Activated gamma-delta T cell treated with Interleukin-2 at 50 U/mL for 16 hours (primary cell): ENCODE results near the gene SEPTIN10.
"Not testable (repeated sequence)": the region's sequence is repeated elsewhere in the genome, so short reads cannot be mapped to it uniquely, and the experiment has no call there.

Experiments
- DNase-seq: peaks from one replicate; pipeline ENCODE4 v3.0.0-alpha.2; 2020

The SEPTIN10 gene

GRCh38 chr2:109597283-109597682 is 16.5 kb downstream of the SEPTIN10 start:
- no peak for DNase-seq

DNA sequence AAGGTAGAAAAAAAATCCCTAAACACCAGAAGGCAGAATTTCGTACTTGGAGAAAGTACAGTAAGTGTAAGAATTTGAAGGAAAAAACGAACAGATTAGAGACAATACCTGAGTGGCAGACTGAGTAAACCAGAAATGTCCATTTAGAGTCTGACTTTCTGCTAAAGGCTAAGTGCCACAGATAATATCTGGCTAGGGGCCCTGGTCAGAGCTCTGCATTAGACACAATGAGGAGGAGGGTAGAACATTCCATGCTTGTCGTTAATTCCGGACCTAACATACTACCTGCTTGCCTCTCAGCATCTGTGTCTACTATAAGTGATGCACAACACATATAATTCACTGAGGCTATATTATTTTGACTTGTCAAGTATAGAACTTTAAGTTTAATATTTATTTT is 18.1 kb downstream of the SEPTIN10 start:
- no peak for DNase-seq

DNA sequence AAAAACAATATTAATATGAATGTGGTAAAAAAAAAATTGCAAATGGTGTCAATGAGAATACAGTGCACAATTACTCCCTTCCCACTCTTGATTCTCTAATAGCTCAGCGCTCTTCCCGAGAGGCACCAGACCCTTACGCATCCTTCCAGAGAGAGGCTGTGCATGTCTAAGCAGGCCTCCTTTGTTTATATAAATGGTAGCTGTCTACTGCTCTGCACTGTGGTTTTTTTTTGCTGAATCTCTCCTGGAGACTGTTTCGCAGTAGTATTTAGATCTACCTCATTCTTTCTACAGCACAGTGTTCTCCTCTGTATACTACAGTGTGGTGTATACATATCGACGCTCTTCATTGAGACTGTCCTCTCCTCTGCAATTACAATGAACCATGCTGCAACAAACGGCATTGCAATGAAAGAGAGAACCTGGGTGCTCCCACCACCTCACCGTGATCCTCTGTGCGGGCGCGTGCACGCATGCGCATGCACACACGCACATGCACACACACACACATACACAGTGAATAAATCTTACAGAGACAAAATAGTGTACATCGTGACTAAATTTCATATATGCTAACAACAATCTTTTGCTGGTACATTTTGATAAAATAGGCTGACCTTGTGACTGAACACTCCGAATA is 19.4 kb downstream of the SEPTIN10 start:
- no peak for DNase-seq

DNA sequence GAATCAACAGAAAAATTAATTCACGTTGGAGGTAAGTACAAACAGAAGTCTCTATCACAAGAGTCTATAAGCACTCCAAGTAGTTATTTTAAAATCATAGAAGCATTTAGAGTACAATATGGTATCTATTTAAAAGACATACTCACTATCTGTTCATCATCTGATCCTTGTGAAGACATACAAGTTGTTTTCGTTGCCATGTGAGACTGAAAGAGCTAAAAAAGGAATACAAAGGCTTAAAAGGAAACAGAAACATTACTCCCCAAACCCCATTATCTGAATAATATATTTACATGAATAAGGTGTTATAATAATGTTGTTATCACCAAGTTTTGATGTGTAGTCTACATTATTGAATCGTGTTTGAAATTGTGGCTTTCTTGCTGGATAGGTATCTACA is 20.9 kb downstream of the SEPTIN10 start:
- DNase-seq, result no peak

DNA sequence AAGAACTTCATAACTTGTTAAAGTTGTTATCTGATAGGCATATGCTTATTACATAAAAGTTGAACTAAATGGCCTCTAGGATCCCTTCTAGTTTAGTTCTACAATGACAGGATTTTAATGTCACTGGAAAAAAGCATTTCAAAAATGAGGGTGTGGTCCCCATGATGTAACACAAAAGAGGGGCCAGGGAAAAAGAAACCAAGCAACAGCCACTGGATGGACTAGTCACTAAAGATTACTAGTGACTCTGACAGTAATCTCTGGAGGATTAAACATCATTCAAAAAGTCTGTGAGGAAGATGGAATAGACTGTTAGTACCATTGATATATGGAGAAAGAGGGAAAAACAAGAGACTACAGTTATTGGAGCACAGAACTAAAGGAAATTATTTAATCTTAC is 22.6 kb downstream of the SEPTIN10 start:
- DNase-seq, result no peak

- no peak for DNase-seq
These were observed 27.1 kb downstream of the SEPTIN10 start for GRCh38 chr2:109586687-109587086.

DNA sequence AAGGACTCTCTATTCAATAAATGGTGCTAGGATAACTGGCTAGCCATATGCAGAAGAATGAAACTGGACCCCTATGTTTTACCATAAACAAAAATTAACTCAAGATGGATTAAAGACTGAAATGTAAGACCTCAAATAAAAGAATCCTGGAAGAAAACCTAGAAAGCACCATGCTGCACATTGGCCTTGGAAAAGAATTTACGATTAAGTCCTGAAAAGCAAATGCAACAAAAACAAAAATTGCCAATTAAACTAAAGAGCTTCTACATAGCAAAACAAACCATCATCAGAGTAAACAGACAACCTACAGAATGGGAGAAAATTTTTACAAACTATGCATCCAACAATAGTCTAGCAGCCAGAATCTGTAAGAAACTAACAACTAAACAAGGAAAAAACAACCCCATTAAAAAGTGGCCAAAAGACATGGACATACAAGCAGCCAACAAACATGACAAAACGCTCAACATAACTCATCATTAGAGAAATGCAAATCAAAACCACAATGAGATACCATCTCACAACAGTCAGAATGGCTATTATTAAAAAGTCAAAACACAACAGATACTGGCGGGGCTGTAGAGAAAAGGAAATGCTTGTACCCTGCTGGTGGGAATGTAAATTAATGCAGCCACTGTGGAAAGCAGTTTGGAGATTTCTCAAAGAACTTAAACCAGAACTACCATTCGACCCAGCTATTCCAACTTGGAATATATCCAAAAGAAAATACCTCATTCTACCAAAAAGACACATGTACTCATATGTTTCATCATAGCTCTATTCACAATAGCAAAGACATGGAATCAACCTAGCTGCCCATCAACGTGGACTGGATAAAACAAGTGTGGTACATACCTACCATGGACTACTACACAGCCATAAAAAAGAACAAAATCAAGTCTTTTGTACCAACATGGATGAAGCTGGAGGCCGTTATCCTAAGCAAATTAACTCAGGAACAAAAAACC is 30.6 kb downstream of the SEPTIN10 start:
- no peak for DNase-seq

DNA sequence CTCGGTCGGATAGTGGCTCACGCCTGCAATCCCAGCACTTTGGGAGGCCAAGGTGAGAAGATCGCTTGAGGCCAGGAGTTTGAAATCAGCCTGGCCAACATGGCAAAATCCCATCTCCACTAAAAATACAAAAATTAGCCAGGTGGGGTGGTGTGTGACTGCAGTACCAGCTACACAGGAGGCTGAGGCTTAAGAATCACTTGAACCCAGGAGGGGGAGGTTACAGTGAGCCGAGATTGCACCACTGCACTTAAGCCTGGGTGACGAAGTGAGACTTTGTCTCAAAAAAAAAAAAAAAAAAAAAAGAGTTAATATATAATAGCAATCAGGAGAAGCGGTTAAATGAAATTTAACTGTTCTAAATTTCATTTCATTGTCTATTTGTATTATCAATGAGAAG is 36.1 kb downstream of the SEPTIN10 start:
- DNase-seq, result not testable (repeated sequence)

GRCh38 chr2:109575373-109575772 is 38.4 kb downstream of the SEPTIN10 start:
- DNase-seq, result no peak

GRCh38 chr2:109563980-109564550 is 49.7 kb downstream of the SEPTIN10 start:
- no peak for DNase-seq

DNA sequence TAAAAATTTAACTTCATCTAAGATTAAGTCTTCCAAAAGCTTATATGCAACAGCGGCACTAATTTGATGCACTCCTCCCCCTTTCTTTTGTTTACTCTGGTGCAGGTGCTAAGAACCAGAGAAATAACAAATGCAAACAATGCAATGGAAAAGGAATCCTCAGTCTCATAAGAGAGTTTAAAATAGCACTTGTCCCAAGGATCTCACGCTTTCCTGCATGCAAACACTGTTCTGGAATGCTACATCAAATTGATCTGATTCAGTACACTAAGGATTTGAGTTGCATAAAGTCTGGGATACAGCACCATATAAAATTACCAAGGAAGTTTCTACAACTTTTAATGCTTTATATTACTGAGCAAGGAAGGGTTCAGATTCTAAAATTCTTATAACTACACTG is 50.5 kb downstream of the SEPTIN10 start:
- DNase-seq, result no peak

DNA sequence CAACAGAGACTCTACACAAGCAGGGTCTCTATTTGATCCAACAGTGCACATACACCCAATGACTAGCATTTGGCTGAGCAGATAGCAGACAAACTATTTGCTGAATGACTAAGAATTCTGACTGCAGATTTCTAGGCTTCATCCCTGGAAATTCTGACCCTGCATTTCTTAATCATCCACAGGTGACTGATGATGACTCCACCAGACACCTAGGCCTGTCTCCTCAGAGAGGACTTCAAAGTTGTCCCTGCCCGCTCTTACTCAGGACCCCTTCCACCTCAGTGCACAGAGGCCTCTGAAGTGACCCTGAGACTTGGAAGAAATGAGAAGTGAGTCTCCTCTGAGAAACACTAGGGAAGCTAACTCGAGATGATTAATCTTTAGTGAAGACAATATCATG is 51.3 kb downstream of the SEPTIN10 start:
- no peak for DNase-seq

DNA sequence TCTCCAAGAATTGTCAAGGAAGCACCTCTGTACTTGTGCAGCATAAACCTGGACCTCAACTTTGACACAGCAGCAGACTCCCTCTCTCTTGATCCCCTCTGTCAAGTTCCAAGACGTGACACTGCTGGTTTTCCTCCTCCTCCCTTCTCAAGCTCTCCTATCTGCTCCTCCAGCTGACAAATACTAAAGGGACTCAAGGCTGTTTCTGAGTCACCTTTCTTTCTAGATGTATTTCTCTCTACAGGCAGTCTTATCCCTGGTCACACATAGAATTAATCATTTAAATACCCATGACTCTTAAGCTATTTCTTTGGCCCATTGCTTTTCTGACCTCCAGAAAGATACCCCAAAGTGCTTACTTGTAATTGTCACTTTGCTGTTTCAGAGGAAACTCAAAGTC is 53.5 kb downstream of the SEPTIN10 start:
- DNase-seq, result no peak

GRCh38 chr2:109558076-109558882 is 55.5 kb downstream of the SEPTIN10 start:
- DNase-seq, result no peak

DNA sequence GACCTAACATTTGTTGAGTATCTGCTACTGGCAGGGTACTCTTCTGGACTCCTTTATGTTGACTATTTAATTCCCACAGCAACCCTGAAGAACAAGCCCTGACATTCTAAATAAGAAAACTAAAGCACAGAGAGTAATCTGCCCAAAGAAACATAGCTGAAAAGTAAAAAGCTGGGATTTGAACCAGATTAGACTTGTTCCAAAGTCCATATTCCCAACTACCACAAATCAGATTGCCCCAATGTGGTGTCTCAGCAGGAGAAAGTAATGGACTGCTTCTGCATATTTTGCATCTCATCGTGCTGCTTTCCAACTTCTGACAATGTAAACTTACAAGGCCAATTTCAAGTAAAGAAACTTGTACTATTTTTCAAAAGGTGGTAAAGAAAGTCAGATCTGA is 56.5 kb downstream of the SEPTIN10 start:
- DNase-seq, result no peak

GRCh38 chr2:109555346-109555900 is 58.3 kb downstream of the SEPTIN10 start:
- DNase-seq, result no peak

GRCh38 chr2:109554758-109555157 is 59.0 kb downstream of the SEPTIN10 start:
- no peak for DNase-seq

- no peak for DNase-seq
These were observed 64.7 kb downstream of the SEPTIN10 start for GRCh38 chr2:109549016-109549590.

GRCh38 chr2:109547280-109547679 is 66.5 kb downstream of the SEPTIN10 start:
- DNase-seq, result no peak

DNA sequence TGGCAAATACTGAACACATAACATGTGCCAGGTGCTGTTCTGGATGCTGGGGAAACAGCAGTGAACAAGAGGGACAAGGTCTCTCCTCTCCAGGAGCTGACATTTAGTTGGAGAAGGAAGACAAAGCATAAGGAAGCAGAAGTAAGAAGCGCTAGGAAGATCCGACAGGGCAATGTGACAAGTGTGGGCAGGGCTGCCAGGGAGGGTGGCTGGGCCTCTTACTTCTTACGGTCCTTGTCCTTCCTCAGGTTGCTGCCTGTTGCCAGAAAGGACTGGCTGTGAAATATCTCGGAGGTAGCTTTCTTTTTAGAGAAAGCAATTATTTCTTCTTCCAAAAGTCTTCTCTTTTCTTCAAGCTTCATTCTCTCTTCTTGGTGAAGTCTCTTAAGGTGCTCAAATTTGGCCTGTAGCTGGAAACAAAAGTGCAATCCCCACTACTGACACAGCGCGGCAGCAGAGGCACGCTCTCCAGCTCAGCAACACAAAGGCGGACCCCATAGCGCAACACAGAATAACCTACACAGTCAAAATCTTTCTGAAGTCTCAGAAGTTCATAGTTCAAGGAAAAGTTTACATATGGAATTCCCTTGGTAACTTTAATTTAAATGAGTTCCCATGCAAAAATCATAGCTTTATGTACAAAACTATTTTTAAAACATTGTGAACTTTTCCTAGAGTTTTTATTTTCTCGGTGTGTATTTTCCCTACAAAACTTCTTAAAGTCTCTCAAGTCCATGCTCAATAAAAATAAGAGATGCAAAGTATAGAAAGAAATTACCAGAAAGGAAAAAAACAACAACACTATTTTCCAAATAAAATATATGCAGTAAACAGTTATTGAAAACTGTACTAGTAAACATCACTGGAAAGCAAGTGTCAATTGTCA is 67.7 kb downstream of the SEPTIN10 start:
- peak; percentile 48 for DNase-seq

- DNase-seq, result no peak
These were observed 71.4 kb downstream of the SEPTIN10 start for GRCh38 chr2:109542384-109542783.
